GM21515 (cell line): ENCODE measurements around the gene MDM2.

Source experiments
- ATAC-seq: cut with Tn5 transposase; IDR thresholded peaks from one replicate; pipeline ENCODE4 v1.9.1; 2021; ENCODE audit not compliant: unreplicated experiment

The MDM2 gene

DNA sequence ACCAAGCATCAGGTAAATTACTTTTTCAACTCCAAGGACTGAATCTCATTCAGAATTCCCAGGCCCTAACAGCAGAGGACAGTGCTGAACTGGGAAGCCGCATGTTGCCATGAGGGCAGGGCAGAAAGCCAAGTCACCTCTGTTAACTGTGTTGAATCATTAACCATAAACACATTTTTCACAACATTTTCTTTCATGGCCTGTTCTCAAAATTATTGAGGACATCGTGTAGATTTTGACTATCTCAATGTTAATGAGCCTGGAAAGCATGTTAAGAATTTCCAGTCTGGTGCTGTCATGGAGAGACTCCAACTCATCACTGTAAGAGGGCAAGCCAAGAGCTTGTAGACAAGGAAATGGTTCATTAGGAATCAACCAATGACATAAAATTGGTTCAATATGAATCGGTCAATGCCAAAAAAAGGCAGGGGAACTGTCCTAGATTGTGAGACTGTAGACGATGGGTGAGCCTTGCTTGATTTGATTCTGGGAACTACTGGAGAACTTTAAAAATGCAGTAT is 91.3 kb downstream of the MDM2 start:
- ATAC-seq, result no peak

DNA sequence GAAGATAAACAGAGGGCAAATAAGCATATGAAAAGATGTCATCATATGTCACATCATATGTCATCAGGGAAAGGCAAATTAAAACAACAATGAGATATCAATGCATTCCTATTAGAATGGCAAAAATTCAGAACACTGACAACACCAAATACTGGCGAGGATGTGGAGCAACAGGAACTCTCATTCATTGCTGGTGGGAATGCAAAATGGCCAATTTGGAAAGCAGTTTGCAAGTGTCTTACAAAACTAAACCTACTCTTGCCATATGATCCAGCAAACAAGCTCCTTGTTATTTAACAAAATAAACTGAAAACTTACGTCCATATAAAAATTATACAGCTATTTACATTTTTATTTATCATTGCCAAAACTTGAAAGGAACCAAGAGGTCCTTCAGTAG is 92.3 kb downstream of the MDM2 start:
- ATAC-seq, result no peak
